ENCODE results near the gene PIEZO2.

PIEZO2 gene

DNA sequence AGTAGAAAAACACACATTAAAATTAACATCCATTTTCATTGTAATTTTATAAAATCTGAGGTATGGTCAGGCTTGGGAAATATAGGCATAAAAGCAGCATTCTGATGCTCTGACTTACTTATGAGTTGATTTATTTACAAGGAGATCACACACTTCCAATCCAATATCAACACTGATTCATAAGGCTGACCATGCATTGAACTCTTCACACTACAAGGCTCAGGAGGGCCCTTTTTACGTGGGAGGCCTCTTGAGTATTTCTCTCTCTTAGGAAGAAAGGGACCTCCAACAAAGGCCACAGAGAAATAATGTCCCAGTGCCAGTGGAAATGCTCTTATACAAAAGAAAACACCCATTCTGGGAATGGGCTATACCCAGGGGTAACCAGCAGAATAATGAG lies 400.7 kb downstream of the PIEZO2 start:
- H3K27ac ChIP-seq = no peak overlapping the region
- no peak for TF ChIP-seq CTCF (IDR thresholded peaks at IDR 0.05)
- TF ChIP-seq ZFX (IDR thresholded peaks at IDR 0.05; ENCODE audit: borderline replicate concordance) = no peak

- H3K27ac ChIP-seq = no peak overlapping the region
- TF ChIP-seq CTCF (IDR thresholded peaks at IDR 0.05) (no peak), ZFX (IDR thresholded peaks at IDR 0.05; ENCODE audit: borderline replicate concordance) (no peak)
Observed at GRCh38 chr18:10745971-10746370, 403.4 kb downstream of the PIEZO2 start.

DNA sequence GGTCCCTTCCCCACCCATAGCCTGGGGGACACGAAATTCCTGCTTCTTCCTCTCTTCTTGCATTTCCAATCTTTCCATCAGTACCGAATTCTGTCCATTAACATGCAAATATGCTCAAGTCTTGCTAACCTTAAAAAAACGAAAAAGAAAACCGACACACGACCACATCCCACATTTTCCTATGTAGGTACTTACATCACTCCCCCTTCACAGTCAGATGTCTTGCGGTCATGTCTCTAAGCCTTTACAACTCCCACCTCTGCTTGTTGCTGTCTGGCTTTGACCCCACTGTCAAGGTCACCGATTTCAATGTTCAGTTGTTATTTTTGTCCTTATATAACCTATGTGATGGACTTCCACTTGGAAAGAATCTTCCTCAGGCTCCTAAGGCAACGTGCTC lies 404.1 kb downstream of the PIEZO2 start:
- H3K27ac ChIP-seq = no peak overlapping the region
- no peak for TF ChIP-seq CTCF (IDR thresholded peaks at IDR 0.05)
- TF ChIP-seq ZFX (IDR thresholded peaks at IDR 0.05; ENCODE audit: borderline replicate concordance) = no peak

GRCh38 chr18:10743766-10744165 lies 405.6 kb downstream of the PIEZO2 start:
- H3K27ac ChIP-seq = no peak overlapping the region
- TF ChIP-seq ZFX (IDR thresholded peaks at IDR 0.05; ENCODE audit: borderline replicate concordance) (no peak), CTCF (IDR thresholded peaks at IDR 0.05) (no peak)

DNA sequence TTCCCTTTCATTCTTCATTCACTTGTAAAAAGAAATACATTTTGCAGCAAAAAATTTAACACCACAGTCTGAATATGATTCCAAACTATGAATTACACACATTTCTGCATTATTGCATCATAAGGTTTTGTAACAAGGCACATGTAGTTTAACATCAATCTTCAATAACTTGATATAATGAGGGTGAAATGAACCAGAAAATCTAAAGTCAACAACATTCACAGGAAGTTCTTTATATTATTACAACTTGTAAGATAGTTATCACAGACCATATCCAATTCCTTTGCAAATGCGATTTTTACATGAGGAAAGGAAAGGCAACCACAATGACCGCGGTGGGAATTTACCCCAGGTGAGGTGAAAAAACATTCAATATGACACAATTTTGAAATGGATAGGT lies 410.2 kb downstream of the PIEZO2 start:
- no peak overlapping the region for H3K27ac ChIP-seq
- TF ChIP-seq ZFX (IDR thresholded peaks at IDR 0.05; ENCODE audit: borderline replicate concordance) (no peak), CTCF (IDR thresholded peaks at IDR 0.05) (no peak)

DNA sequence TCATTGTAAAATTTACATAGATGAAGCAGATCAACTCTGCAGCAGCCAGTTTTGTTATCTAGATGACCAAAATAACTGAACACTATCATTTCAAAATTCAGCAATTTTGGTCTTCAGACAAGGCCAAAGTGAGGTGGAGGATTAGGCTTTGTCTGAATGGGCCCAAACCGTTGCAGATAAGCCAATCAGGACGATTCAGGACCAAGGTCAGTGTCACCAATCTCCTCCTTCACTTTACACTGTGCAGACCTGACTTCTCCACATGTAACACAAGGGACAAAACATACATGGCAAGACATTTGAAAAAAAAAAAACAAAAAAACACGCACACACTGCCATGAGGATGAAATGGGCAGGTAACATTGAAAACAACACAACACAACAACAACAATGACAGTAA lies 412.4 kb downstream of the PIEZO2 start:
- H3K27ac ChIP-seq = no peak overlapping the region
- no peak for TF ChIP-seq ZFX (IDR thresholded peaks at IDR 0.05; ENCODE audit: borderline replicate concordance)
- TF ChIP-seq CTCF (IDR thresholded peaks at IDR 0.05) = no peak

GRCh38 chr18:10732990-10733389 lies 416.4 kb downstream of the PIEZO2 start:
- no peak overlapping the region for H3K27ac ChIP-seq

More at GRCh38 chr18:10732990-10733389, 416.4 kb downstream of the PIEZO2 start:
- TF ChIP-seq ZFX (IDR thresholded peaks at IDR 0.05; ENCODE audit: borderline replicate concordance) (no peak), CTCF (IDR thresholded peaks at IDR 0.05) (no peak)
